Measurements from ENCODE around the gene BAIAP2. TPM values are rescaled to one million over a fixed set of nuclear protein-coding genes. Genes with fewer than 3 reads are reported as not detected.

The BAIAP2 gene
- total and polyA plus RNA-seq, 2 of the 13 experiments (the other 11 are each of a cell fraction or from before 2014, with no cell fraction given): 22.5 to 24.0 TPM

GRCh38 chr17:81053041-81053970 lies 18.4 kb downstream of the BAIAP2 start:
- FAIRE-seq (no peak), DNase-seq (ENCODE audit: low spot score) (no peak), ATAC-seq (no peak)
- Histone ChIP-seq H3K9ac (ENCODE audit: insufficient read depth, low read depth, low read length) (no peak overlapping the region), H3K27me3 (ENCODE audit: control insufficient read depth in 1 of 2, insufficient read depth in 2 of 2, low read length in 2 of 2) (no peaks in the 10 kb centered on the region), H3K9me3 (ENCODE audit: low read length) (no peaks in the 10 kb centered on the region), H3K4me3 (replicated peaks in 1 of 3; ENCODE audit: insufficient read depth in 1 of 3, low read depth in 2 of 3, low read length in 3 of 3) (no peak overlapping the region), H4K20me1 (ENCODE audit: insufficient read depth, low read length) (peaks cover 18% of the 10 kb centered on the region; the same call in 1 of the 2 replicates), H3K79me2 (ENCODE audit: insufficient read depth, low read length) (peaks cover 24% of the 10 kb centered on the region), H3K4me1 (ENCODE audit: insufficient read depth, low read length) (peaks cover 10% of the 10 kb centered on the region), H3K4me2 (ENCODE audit: low read depth, low read length) (no peak overlapping the region), H2AFZ (ENCODE audit: low read length) (no peak overlapping the region), H3K36me3 (replicated peaks in 1 of 2; ENCODE audit: control insufficient read depth in 1 of 2, insufficient read depth in 2 of 2, low read length in 2 of 2) (peaks cover 22 to 39% of the 10 kb centered on the region in 2 experiments; a peak in 4 of 5 replicates), H3K27ac (ENCODE audit: extremely low read length, insufficient read depth, low read length) (no peak overlapping the region)
- WGBS (ENCODE audit: low lambda C conversion rate): 98% methylated on average over 37 of the region's 42 CpGs
- in situ Hi-C loops (cut with HindIII; ENCODE audit: extremely low pct_ligation_motif_present, low pct_unique_long_range_greater_than_20kb): no loop called here
- TF ChIP-seq KLF13 (CRISPR knock-in tag; IDR thresholded peaks at IDR 0.05) (no peak), MLXIP (CRISPR knock-in tag; IDR thresholded peaks at IDR 0.05; ENCODE audit: borderline replicate concordance) (no peak), ZNF709 (CRISPR knock-in tag; IDR thresholded peaks at IDR 0.05) (no peak), ZNF749 (CRISPR knock-in tag; IDR thresholded peaks at IDR 0.05; ENCODE audit: borderline replicate concordance) (no peak), ZNF367 (CRISPR knock-in tag; IDR thresholded peaks at IDR 0.05; ENCODE audit: borderline replicate concordance) (no peak), ZNF629 (CRISPR knock-in tag; conservative IDR thresholded peaks at IDR 0.05) (0 out of 2 replicates have a peak, but pooled peaks have one; percentile 10), EED (CRISPR knock-in tag; IDR thresholded peaks at IDR 0.05) (no peak)
- ChIA-PET CTCF (ENCODE audit: low intra/inter-chr PET ratio, low total read pairs) (no interaction called here), POLR2A (interaction anchor here (1.3 to 1.4 kb wide), 2 partner anchors 8 to 30 kb away, joined by 3 read pairs; no protein-coding TSS in a partner anchor)
- BruUV-seq (replicated peaks): no TSS peak
- intact Hi-C loops (cut with micrococcal nuclease; ENCODE audit: unreplicated experiment): no loop called here
